Activated CD4-positive, alpha-beta T cell treated with anti-CD3 and anti-CD28 coated beads for 36 hours (primary cell): ENCODE measurements around the gene PHACTR1. TPM values are rescaled to one million over a fixed set of nuclear protein-coding genes. Genes with fewer than 3 reads are reported as not detected.
A peak's percentile ranks its signal among the peaks of the same experiment; 100 is the strongest.
"Not testable (repeated sequence)": the region's sequence is repeated elsewhere in the genome, so short reads cannot be mapped to it uniquely, and the experiment has no call there.

Experiments used
- ATAC-seq: fragments of 200-7000 bp; cut with Tn5 transposase; one replicate; pipeline ENCODE4 v1.10.0; 2021; ENCODE audit warnings: mild to moderate bottlenecking, moderate library complexity
- CTCF ChIA-PET: fragments of 350-600 bp; sonication (Branson Sonifier 250); formaldehyde crosslinking; loops from one replicate; lab custom pipeline; 2021; ENCODE audit warnings: antibody characterized with exemption; lab: Charles Lee
- POLR2A ChIA-PET: fragments of 350-600 bp; sonication (Branson Sonifier 250); formaldehyde crosslinking; loops from one replicate; lab custom pipeline; 2021; ENCODE audit warnings: antibody characterized with exemption, inconsistent platforms; lab: Charles Lee
- DNase-seq: peaks from one replicate; pipeline ENCODE4 v3.0.0-alpha.2; 2020
- H3K27ac Mint-ChIP-seq: one replicate; pipeline ENCODE4 v1.8.0; 2021; ENCODE audit warnings: mixed read lengths
- H3K27me3 Mint-ChIP-seq: one replicate; pipeline ENCODE4 v1.8.0; 2021; ENCODE audit warnings: mixed read lengths
- H3K36me3 Mint-ChIP-seq: one replicate; pipeline ENCODE4 v1.8.0; 2021; ENCODE audit warnings: low read depth, mixed read lengths
- H3K4me1 Mint-ChIP-seq: one replicate; pipeline ENCODE4 v1.8.0; 2021; ENCODE audit warnings: mixed read lengths
- H3K4me3 Mint-ChIP-seq: one replicate; pipeline ENCODE4 v1.8.0; 2021; ENCODE audit warnings: mild to moderate bottlenecking, moderate library complexity, mixed read lengths
- H3K9me3 Mint-ChIP-seq: one replicate; pipeline ENCODE4 v1.8.0; 2021; ENCODE audit warnings: low read depth, mixed read lengths
- intact Hi-C, 2 experiments: fragments of 100-400 bp; cut with DNase I in 1 of 2; cut with micrococcal nuclease in 1 of 2; formaldehyde crosslinking; loops; one replicate each; pipeline versions ENCODE4 v1.14.2 to v1.15.1; 2022 to 2024; cut with DNase I, micrococcal nuclease
- total RNA-seq, 2 experiments: library from RNA; stranded (reverse); gene quantifications; one replicate each; pipeline ENCODE4 v1.2.3, GENCODE V29; 2021

The PHACTR1 gene
- total RNA-seq, 2 experiments from 2014 or later, result 0.07 TPM; not detected in 1

DNA sequence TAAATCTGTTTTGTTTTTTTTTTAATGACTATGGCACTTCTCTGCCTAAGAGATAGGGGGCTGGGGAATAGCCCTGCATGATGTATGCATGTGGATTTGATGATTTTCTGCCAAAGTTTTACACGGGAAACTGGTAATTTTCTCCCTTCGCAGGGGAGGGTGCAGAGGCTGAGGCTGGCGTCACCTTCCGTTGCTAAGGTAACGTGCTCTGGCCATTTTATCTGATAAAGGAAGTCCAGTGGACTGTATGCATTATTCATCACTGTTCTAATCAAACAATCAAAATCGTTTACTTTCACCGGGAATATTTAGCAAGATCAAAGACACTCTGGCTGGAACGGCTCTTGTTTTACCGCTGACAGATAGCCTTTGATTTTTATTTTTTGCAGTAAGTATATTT is 789 bp downstream of the PHACTR1 start:
- H3K27ac Mint-ChIP-seq, result no peak overlapping the region
- H3K4me1 Mint-ChIP-seq, result no peaks in the 10 kb centered on the region
- intact Hi-C loops, result no loop called here
- ATAC-seq (no peak), DNase-seq (no peak)
- H3K4me3 Mint-ChIP-seq, result no peak overlapping the region
- no peaks in the 10 kb centered on the region for H3K9me3 Mint-ChIP-seq
- H3K27me3 Mint-ChIP-seq, result peaks cover 7% of the 10 kb centered on the region
- H3K36me3 Mint-ChIP-seq, result no peaks in the 10 kb centered on the region
- POLR2A ChIA-PET, result no interaction called here
- CTCF ChIA-PET, result no interaction called here

DNA sequence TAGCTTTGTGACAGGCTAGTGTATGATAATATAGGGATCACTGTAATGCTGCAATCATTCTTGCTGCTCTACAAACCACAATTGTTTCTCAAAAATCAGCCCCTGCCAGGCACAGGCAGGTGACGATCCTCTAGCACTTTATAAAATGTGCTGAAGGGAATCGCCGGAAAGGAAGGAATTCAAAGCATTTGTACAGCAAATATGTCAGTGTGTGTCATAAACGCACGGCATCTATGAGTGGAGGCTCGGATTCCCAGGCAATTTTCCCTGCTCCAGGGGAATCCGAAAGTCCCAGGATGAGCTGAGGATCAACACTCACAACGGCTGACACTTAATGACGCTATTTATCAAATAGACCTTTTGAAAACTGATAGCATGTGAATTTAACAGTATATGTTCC is 1.4 kb downstream of the PHACTR1 start:
- Mint-ChIP-seq H3K36me3 (no peaks in the 10 kb centered on the region), H3K4me3 (no peak overlapping the region), H3K9me3 (no peaks in the 10 kb centered on the region), H3K27me3 (peaks cover 7% of the 10 kb centered on the region), H3K27ac (no peak overlapping the region), H3K4me1 (no peaks in the 10 kb centered on the region)
- ChIA-PET POLR2A (no interaction called here), CTCF (no interaction called here)
- no peak for ATAC-seq
- no peak for DNase-seq
- intact Hi-C loops, result no loop called here

DNA sequence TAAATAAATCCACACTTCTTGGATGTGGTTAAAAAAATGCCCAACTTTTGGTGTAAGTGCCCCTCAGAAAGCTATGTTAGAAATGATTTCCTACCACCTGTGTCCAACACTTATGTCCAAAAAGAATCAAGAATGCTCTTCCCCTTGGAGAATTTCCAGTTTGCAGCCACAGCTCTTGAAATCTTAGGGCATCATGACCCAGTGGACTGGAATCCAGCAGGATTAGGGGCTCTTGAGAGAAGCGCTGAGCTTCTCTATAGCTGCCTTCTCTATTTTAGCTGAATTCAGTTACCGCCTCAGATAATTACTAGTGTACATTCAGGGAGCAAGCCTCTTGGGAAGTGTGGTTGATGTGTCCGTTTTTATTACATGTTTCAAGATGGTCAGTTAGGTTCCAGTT is 2.5 kb downstream of the PHACTR1 start:
- no peaks in the 10 kb centered on the region for H3K4me1 Mint-ChIP-seq
- POLR2A ChIA-PET, result no interaction called here
- no peak overlapping the region for H3K4me3 Mint-ChIP-seq
- no peaks in the 10 kb centered on the region for H3K9me3 Mint-ChIP-seq
- intact Hi-C loops, result no loop called here
- H3K27ac Mint-ChIP-seq, result no peak overlapping the region
- no peaks in the 10 kb centered on the region for H3K36me3 Mint-ChIP-seq
- H3K27me3 Mint-ChIP-seq, result peaks cover 7% of the 10 kb centered on the region
- DNase-seq, result no peak
- no peak for ATAC-seq
- CTCF ChIA-PET, result no interaction called here

DNA sequence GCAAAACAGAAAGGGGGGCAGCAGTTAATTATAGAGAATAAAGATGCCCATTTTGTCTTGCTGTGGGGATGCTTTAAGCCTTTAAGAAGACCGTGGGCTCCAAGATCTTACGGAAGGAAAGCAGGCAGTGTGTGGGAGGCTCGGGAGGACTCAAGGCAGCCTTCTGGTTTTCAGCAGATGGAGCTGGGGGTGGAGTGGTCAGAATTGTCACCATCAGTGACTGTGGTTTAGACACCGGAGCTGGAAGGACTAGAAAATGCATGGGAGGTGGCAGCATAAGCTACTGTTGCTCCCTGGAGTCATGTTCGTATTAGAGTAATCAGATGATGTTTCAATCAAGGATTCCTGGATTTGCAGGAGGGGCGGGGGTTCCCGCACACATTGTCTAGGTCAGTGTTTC is 3.7 kb downstream of the PHACTR1 start:
- H3K27me3 Mint-ChIP-seq, result peaks cover 8% of the 10 kb centered on the region
- H3K4me3 Mint-ChIP-seq, result no peak overlapping the region
- CTCF ChIA-PET, result no interaction called here
- no peak overlapping the region for H3K27ac Mint-ChIP-seq
- DNase-seq (no peak), ATAC-seq (no peak)
- no peaks in the 10 kb centered on the region for H3K4me1 Mint-ChIP-seq
- POLR2A ChIA-PET, result no interaction called here
- H3K36me3 Mint-ChIP-seq, result no peaks in the 10 kb centered on the region
- H3K9me3 Mint-ChIP-seq, result no peaks in the 10 kb centered on the region
- intact Hi-C loops, result no loop called here

DNA sequence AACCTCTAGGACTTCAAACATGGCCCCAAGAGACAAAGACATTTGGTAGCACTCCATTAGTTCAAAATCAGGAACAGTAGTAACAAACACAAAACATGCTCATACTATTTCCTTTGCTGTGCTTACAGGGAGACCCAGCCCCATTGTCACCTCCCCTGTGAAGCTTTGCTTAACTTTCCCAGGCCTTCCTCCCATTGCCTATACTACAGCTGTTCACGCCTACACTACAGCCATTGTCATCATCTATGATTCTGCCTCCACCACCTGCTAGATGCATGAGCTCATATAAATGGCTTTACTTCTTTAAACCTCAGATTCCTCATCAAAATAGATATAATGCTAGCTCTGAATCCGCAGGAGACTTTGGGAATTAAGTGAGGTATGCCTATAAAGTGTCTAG is 8.7 kb downstream of the PHACTR1 start:
- H3K36me3 Mint-ChIP-seq, result no peaks in the 10 kb centered on the region
- H3K4me3 Mint-ChIP-seq, result no peak overlapping the region
- POLR2A ChIA-PET, result no interaction called here
- CTCF ChIA-PET, result no interaction called here
- no peak for DNase-seq
- H3K4me1 Mint-ChIP-seq, result no peaks in the 10 kb centered on the region
- no peak for ATAC-seq
- intact Hi-C loops, result no loop called here
- H3K27me3 Mint-ChIP-seq, result peaks cover 10% of the 10 kb centered on the region
- H3K9me3 Mint-ChIP-seq, result no peaks in the 10 kb centered on the region
- no peak overlapping the region for H3K27ac Mint-ChIP-seq

DNA sequence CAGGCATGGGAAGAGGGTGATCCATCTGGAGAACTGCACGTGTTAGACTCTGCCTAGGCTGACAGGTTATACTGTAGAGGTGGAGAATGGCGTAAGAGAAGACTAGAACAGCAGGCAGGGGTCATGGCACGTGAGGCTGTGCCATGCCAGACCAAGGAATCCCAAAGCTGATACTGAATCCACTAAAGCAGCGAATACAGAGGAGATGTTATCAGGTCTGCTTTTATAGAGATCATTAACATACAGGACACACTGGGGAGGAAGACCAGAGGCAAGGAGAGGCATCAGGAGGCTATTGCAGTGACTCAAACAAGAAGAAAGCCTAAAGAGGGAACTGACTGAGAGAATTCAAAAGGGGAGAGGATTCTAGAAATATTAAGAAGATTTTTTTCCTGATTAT is 12.9 kb downstream of the PHACTR1 start:
- no peak overlapping the region for H3K27ac Mint-ChIP-seq
- H3K4me3 Mint-ChIP-seq, result no peak overlapping the region
- no peak for ATAC-seq
- no peaks in the 10 kb centered on the region for H3K9me3 Mint-ChIP-seq
- intact Hi-C loops, result no loop called here
- no peaks in the 10 kb centered on the region for H3K36me3 Mint-ChIP-seq
- DNase-seq, result no peak
- ChIA-PET CTCF (no interaction called here), POLR2A (no interaction called here)
- peaks cover 8% of the 10 kb centered on the region for H3K27me3 Mint-ChIP-seq
- H3K4me1 Mint-ChIP-seq, result no peaks in the 10 kb centered on the region

DNA sequence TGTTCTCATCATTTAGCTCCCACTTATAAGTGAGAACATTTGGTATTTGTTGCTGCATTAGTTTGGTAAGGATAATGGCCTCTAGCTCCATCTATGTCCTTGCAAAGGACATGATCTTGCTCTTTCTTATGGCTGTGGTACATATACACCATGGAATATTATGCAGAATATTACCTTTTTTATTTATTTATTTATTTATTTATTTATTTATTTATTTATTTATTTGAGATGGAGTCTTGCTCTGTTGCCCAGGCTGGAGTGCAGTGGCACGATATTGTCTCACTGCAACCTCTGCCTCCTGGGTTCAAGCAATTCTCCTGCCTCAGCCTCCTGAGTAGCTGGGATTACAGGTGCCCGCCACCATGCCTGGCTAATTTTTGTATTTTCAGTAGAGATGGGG is 14.2 kb downstream of the PHACTR1 start:
- H3K4me3 Mint-ChIP-seq, H3K27ac Mint-ChIP-seq, CTCF ChIA-PET, H3K4me1 Mint-ChIP-seq, intact Hi-C loops, H3K9me3 Mint-ChIP-seq, ATAC-seq, DNase-seq, H3K36me3 Mint-ChIP-seq, H3K27me3 Mint-ChIP-seq, POLR2A ChIA-PET: not testable (repeated sequence)

DNA sequence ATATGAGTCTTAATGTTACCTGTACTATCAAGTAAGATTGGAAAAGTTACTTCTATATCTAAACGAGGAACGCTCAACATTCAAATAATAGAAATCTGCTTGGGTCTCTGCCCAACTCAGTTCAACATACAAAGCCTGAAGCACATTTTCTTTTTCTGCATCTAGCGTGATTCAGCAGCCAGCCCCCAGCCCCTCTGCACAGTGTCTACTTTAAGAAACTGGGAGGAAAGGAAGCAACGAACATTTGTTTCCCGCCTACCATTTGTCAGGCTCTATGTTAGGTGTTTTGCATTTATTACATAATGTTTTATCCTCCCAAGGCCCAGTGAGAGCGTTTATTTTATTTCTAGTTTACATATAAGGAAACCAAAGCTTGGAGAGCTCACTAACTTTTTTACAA is 17.3 kb downstream of the PHACTR1 start:
- intact Hi-C loops, result no loop called here
- Mint-ChIP-seq H3K36me3 (no peaks in the 10 kb centered on the region), H3K4me3 (no peak overlapping the region), H3K4me1 (no peaks in the 10 kb centered on the region), H3K27ac (no peak overlapping the region), H3K27me3 (peaks cover 2% of the 10 kb centered on the region), H3K9me3 (no peaks in the 10 kb centered on the region)
- no peak for ATAC-seq
- no peak for DNase-seq
- ChIA-PET CTCF (no interaction called here), POLR2A (no interaction called here)

DNA sequence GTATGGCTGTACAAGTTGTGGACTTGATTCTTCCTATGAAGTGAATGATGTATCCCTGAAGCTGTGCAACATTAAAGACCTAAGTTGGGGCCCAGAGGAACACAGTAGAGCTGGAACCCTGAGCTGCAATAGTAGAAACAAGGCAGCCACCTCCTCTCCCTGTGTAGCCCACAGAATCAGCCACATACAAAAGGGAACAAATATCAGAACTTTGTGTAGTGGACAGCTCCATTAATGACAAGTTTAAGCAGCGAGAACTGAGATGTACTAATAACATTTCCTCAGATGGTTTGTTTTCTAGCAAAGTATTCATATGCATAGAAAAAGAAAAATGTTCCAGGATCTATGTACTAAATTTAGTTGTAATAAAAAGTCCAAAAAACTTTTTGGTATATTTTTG is 19.2 kb downstream of the PHACTR1 start:
- ChIA-PET CTCF (interaction anchor here (1.3 kb wide), 1 partner anchor 9 kb away, joined by 3 read pairs; no protein-coding TSS in a partner anchor), POLR2A (interaction anchor here (0.7 kb wide), 1 partner anchor 11 kb away, joined by 3 read pairs; no protein-coding TSS in a partner anchor)
- DNase-seq (no peak), ATAC-seq (no peak)
- Mint-ChIP-seq H3K27ac (no peak overlapping the region), H3K27me3 (peaks cover 2% of the 10 kb centered on the region), H3K36me3 (no peaks in the 10 kb centered on the region), H3K9me3 (no peaks in the 10 kb centered on the region), H3K4me1 (no peaks in the 10 kb centered on the region), H3K4me3 (no peak overlapping the region)
- intact Hi-C loops, result no loop called here

DNA sequence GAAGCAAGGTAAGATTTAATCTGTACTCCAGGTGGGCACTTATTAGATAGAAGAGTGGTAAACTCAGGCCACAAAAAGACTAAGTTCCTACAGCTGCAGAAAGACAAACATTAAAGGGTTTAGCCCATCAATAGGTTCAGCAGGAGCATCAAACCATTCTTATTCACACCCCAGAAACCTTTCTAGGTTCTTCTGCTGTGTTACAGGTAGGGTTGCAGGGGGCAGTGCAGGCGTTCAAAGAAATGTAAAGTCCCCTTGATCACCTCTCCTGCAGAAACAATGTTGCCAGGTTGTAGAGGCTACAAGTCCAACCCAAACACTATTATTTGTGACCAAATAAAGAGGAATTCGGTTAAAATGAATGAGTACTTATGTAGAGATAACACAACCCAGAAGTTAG is 31.8 kb downstream of the PHACTR1 start:
- DNase-seq (no peak), ATAC-seq (no peak)
- ChIA-PET CTCF (no interaction called here), POLR2A (no interaction called here)
- no peak overlapping the region for H3K4me3 Mint-ChIP-seq
- intact Hi-C loops, result no loop called here
- H3K36me3 Mint-ChIP-seq, result no peaks in the 10 kb centered on the region
- peaks cover 41% of the 10 kb centered on the region for H3K27me3 Mint-ChIP-seq
- H3K27ac Mint-ChIP-seq, result no peak overlapping the region
- H3K9me3 Mint-ChIP-seq, result peaks cover 6% of the 10 kb centered on the region
- no peaks in the 10 kb centered on the region for H3K4me1 Mint-ChIP-seq

DNA sequence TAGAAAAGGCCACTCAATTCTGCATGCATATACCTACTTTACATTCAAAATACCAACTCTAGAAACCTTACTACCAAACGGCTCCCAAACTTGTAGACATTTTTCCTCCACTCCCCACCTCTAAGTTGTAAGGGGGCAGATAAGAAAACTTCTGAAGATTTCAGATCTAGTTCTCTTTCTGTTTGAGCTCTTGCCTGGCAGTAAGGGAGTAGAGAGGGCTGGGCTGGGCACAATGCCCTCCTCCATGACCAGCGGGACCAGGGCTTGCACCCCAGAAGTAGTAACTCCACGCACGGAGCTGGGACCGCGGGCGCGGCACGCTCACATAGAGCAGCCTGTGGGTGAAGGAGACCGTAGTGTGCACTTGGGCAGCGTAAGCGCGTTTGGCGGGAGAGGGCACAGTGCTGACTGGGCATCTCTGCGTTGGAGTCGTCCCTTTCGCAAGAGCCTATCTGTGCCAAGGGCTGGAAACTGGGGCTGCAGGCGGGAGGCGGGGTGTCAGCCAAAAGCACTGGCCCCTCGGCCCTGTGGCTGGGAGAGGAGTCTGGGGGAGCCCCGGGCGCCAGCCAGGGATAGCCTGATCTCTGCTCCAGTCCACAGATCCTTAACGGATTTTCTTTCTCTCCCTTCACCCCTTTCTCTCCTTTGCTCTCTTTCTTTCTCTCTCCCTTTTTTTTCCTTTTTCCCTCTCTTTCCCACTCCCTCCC is 32.4 kb downstream of the PHACTR1 start:
- CTCF ChIA-PET, result no interaction called here
- H3K27ac Mint-ChIP-seq, result no peak overlapping the region
- intact Hi-C loops, result no loop called here
- H3K4me3 Mint-ChIP-seq, result no peak overlapping the region
- ATAC-seq (no peak), DNase-seq (no peak)
- no peaks in the 10 kb centered on the region for H3K36me3 Mint-ChIP-seq
- H3K9me3 Mint-ChIP-seq, result peaks cover 6% of the 10 kb centered on the region
- peaks cover 41% of the 10 kb centered on the region for H3K27me3 Mint-ChIP-seq
- no peaks in the 10 kb centered on the region for H3K4me1 Mint-ChIP-seq
- POLR2A ChIA-PET, result no interaction called here

DNA sequence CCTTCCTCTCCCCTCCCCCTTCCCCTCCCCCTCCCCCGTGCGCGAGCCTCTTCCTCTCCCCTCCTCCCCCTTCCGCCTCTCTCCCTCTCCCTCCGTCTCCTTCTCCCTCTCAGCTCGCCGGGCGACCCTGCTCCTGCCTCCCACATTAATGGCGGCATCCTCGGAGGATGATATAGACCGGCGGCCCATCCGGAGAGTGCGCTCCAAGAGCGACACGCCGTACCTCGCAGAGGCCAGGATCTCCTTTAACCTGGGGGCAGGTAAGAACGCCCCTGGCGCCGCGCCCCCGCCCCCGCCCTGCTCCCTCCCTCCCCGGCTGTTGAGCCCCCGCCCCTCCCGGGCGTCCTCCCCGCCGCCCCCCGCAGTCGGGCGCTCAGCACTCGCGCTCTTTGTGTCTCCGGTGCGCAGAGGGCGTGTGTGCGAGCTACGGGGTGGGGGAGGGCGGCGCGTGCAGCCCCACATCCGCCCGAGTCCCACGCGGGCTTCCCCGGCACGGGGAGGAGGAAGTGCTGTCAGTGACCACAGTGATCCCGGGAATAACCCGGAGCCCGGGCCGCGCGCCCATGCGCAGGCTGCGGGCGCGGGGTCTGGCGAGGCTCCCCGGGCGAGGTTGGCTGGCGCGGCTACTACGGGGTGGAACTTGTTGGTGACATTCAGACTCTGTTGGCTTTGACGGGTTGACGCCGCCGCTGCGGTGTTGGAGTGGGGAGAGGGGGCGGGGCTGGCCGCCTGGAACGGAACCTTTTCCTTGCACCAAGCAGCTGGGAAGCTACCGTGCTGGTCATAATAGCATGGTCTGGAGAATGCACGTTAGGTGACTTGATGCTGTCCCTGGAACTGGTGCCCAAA is 33.2 kb downstream of the PHACTR1 start:
- intact Hi-C loops, result no loop called here
- ChIA-PET POLR2A (no interaction called here), CTCF (no interaction called here)
- no peaks in the 10 kb centered on the region for H3K4me1 Mint-ChIP-seq
- peaks cover 44% of the 10 kb centered on the region for H3K27me3 Mint-ChIP-seq
- no peak overlapping the region for H3K4me3 Mint-ChIP-seq
- DNase-seq, result peak; percentile 4
- H3K9me3 Mint-ChIP-seq, result peaks cover 5% of the 10 kb centered on the region
- no peak overlapping the region for H3K27ac Mint-ChIP-seq
- H3K36me3 Mint-ChIP-seq, result no peaks in the 10 kb centered on the region
- no peak for ATAC-seq
